ENCODE measurements around the gene RERE. TPM values are rescaled to one million over a fixed set of nuclear protein-coding genes. Genes with fewer than 3 reads are reported as not detected.

RERE gene
- total RNA-seq, 4 donors from 2014 or later: 51.2 to 1,226 (median 253) TPM

- Histone ChIP-seq H3K36me3 (no peaks in the 10 kb centered on the region), H3K27ac (peak overlapping the region; percentile 43 to 60), H3K9me3 (no peaks in the 10 kb centered on the region), H3K4me1 (peaks cover 3 to 18% of the 10 kb centered on the region in 2 donors), H3K4me3 (no peak overlapping the region), H3K27me3 (no peaks in the 10 kb centered on the region)
- no peak for DNase-seq
- TF ChIP-seq CTCF (IDR thresholded peaks at IDR 0.05): no peak
- TF ChIP-seq POLR2A (IDR thresholded peaks at IDR 0.05): no peak
- intact Hi-C loops (cut with DNase I; ENCODE audit: low total_unique reads): no loop called here
Observed at GRCh38 chr1:8477166-8477982, 340.1 kb downstream of the RERE start.

- TF ChIP-seq CTCF (IDR thresholded peaks at IDR 0.05) (no peak), POLR2A (IDR thresholded peaks at IDR 0.05) (no peak)
- peaks cover 3 to 18% of the 10 kb centered on the region in 2 donors for H3K4me1 ChIP-seq
- H3K27ac ChIP-seq: peak overlapping the region; percentile 35 to 43
- no peak for DNase-seq
- H3K27me3 ChIP-seq: no peaks in the 10 kb centered on the region
- no peak overlapping the region for H3K4me3 ChIP-seq
- intact Hi-C loops (cut with DNase I; ENCODE audit: low total_unique reads): no loop called here
- H3K9me3 ChIP-seq: no peaks in the 10 kb centered on the region
- no peaks in the 10 kb centered on the region for H3K36me3 ChIP-seq
Observed at GRCh38 chr1:8476006-8476405, 341.4 kb downstream of the RERE start.

- H3K4me1 ChIP-seq: peaks cover 3 to 18% of the 10 kb centered on the region in 2 donors
- H3K36me3 ChIP-seq: no peaks in the 10 kb centered on the region
- no peak overlapping the region for H3K4me3 ChIP-seq
- no peak overlapping the region for H3K27ac ChIP-seq
- intact Hi-C loops (cut with DNase I; ENCODE audit: low total_unique reads): no loop called here
- no peaks in the 10 kb centered on the region for H3K9me3 ChIP-seq
- DNase-seq: no peak
- TF ChIP-seq CTCF (IDR thresholded peaks at IDR 0.05) (no peak), POLR2A (IDR thresholded peaks at IDR 0.05) (no peak)
- no peaks in the 10 kb centered on the region for H3K27me3 ChIP-seq
Observed at GRCh38 chr1:8474369-8474768, 343.1 kb downstream of the RERE start.

GRCh38 chr1:8473891-8474300 lies 343.5 kb downstream of the RERE start:
- Histone ChIP-seq H3K36me3 (no peaks in the 10 kb centered on the region), H3K9me3 (no peaks in the 10 kb centered on the region), H3K4me1 (peaks cover 3 to 18% of the 10 kb centered on the region in 2 donors), H3K27me3 (no peaks in the 10 kb centered on the region), H3K4me3 (no peak overlapping the region), H3K27ac (no peak overlapping the region)
- intact Hi-C loops (cut with DNase I; ENCODE audit: low total_unique reads): no loop called here
- no peak for TF ChIP-seq CTCF (IDR thresholded peaks at IDR 0.05)
- TF ChIP-seq POLR2A (IDR thresholded peaks at IDR 0.05): no peak
- DNase-seq: no peak

- Histone ChIP-seq H3K9me3 (no peaks in the 10 kb centered on the region), H3K27me3 (no peaks in the 10 kb centered on the region), H3K36me3 (no peaks in the 10 kb centered on the region), H3K4me1 (peaks cover 3 to 18% of the 10 kb centered on the region in 2 donors), H3K4me3 (no peak overlapping the region), H3K27ac (no peak overlapping the region)
- TF ChIP-seq CTCF (IDR thresholded peaks at IDR 0.05): no peak
- no peak for DNase-seq
- intact Hi-C loops (cut with DNase I; ENCODE audit: low total_unique reads): no loop called here
Observed at GRCh38 chr1:8473121-8473875, 344.1 kb downstream of the RERE start.

All from uterus (tissue), 4 donors.